GM21576 (cell line): ENCODE results near the gene FBN1.

Experiments
- ATAC-seq: cut with Tn5 transposase; IDR thresholded peaks from one replicate; pipeline ENCODE4 v1.9.1; 2021; ENCODE audit warnings: mild to moderate bottlenecking, moderate library complexity; ENCODE audit not compliant: unreplicated experiment

The FBN1 gene

DNA sequence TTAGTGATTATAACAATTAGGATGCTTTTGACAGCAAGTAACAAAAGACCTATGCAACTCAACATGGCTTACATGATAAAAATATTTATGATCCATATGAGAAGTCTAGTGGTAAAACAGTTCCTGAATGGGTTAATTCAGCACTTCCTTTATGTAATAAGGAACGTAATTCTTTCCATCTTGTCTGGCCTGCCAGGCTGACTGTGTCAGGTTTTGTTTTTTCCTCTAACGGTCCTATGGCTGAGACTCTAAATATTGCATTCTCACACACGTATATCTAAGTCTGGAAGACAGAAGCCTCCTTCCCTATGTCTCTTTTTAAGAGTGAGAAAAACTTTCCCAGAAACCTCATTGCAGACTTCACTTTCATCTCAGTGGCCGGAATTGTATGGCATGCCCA lies 263.6 kb downstream of the FBN1 start:
- ATAC-seq = no peak

DNA sequence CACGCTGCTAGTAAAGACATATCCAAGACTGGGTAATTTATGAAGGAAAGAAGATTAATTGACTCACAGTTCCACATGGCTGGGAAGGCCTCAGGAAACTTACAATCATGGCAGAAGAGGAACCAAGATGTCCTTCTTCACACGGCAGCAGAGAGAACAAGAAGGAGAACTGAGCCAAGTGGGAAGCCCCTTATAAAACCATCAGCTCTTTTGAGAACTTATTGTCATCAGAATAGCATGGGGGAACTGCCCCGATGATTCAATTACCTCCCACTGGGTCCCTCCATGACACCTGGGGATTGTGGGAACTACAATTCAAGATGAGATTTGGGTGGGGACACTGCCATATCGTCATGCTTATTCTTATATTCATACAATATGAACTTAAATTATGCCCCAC lies 265.3 kb downstream of the FBN1 start:
- ATAC-seq = no peak

DNA sequence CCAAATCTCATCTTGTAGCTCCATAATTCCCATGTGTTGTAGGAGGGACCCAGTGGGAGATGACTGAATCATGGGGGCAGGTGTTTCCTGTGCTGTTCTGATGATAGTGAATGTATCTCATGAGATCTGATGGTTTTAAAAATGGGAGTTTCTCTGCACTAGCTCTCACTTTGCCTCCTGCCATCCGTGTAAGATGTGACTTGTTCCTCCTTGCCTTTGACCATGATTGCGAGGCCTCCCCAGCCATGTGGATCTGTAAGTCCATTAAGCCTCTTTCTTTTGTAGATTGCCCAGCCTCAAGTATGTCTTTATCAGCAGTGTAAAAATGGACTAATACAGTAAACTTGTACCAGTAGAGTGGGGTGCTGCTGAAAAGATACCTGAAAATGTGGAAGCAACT lies 269.7 kb downstream of the FBN1 start:
- ATAC-seq = no peak

DNA sequence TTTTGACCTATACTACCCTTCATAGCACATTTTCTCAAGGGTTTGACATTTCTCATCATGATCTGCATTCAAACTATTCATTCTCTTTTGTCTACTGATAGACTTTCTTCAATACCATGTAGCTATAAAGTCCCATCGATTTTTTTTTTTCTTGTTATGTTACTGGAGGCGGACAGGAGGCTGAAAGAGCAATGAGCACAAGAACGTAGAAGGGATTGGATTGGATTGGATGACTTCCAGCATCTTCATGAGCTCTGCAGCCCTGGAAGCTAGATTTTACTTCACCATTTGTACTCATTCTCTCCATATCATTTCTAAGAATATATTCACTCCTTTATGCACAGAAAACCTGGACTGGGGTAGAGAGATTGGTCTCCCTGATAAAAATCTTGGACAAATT lies 271.0 kb downstream of the FBN1 start:
- no peak for ATAC-seq

DNA sequence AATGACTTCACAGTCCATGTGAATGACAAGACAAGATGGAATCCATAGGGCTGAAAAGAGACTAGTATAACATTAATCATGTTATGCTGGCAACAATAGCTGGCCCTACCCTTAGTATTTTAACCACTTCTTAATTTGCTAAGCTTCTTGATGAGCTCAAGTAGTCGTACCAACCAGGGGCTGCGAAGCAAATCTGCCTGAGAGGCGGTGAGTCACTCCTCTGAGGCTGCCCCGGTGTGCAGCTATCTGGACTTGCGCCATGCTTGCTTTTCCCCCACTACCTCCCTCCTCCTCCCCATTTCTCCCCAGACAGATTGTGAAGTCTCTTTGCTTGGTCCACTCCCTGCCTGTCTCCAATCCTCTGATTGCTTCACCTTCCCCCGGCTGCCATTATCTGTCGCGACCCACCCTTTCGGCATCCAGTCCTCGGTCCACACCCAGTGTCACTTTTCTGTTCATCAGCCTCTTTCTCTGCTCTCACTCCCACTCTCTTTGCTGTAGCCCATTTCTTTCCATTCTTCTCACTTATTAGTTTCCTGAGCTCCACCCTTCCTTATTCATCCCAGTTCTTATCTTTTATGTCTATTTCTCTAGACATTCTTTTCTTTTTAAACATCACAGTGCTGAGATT lies 271.6 kb downstream of the FBN1 start:
- ATAC-seq = no peak

DNA sequence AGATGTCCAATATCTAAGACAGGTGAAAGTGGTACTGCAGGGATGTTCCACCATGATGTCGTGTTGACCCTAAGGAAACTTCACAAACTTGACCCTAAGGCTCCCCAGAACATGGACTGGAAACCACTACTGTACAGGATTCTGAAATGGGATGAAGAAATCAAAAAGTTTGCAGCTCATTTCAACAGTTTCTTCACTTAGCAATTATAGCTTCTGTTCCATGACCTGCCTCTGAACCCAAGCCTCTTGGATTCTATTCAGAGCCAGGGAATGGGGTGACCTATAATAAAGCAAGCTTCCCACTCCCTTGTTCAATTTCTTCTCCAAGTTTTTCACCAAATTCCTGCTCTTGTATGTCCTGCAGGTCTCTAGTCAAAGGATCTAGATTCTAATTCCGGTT lies 273.5 kb downstream of the FBN1 start:
- ATAC-seq = no peak

DNA sequence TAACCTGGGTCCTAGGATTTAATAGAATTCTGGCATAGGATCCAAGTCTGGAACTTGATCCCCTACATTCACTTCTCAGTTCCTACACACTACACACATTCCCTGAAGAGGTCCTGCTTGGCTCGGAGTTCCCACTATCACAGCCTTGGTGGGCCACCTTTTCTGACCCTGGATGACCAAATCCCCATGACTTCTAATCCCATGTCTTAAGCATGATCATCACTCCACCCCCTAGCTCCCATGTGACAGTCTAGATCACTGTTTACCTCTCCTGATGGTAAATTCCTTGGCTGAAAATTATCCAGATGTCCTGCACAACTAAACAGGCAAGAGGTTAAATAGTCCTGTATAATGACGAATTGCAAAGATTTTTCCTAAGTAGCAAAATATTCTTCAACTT lies 274.0 kb downstream of the FBN1 start:
- ATAC-seq = no peak

DNA sequence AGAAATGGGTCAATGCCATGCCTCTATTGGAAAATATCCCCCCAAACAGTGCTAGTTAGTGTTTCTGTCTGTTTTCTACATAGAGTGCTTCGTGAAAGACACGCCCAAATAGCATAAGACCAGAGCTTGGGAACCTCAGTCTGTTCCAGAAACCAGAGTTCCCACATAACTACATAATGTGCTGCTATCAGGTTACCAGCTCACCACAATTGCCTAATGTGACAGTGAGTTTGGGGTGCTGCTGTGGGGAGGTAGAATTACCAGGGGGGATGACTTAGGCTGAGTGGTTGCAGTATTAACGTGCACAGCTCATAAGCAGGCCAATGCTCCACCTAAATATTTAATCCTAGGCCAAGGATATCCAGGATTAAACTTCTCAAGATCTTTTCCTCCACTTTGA lies 275.0 kb downstream of the FBN1 start:
- no peak for ATAC-seq

DNA sequence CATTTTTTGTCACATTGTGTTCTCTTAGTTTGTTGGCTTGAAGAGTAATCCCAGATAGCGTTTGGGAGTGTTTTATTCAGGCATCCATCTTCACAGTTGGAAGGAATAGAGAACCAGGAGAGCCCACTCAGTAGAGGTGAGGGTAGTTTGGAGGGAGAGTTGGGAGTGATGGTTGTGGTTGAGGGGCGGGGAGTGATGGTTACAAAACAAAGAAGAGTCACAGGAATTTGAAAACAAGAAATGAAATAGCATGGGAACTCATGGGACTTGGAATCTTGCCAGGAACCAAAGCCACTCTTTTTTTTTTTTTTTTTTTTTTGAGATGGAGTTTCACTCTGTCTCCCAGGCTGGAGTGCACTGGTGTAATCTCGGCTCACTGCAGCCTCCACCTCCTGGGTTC lies 278.0 kb downstream of the FBN1 start:
- no peak for ATAC-seq

DNA sequence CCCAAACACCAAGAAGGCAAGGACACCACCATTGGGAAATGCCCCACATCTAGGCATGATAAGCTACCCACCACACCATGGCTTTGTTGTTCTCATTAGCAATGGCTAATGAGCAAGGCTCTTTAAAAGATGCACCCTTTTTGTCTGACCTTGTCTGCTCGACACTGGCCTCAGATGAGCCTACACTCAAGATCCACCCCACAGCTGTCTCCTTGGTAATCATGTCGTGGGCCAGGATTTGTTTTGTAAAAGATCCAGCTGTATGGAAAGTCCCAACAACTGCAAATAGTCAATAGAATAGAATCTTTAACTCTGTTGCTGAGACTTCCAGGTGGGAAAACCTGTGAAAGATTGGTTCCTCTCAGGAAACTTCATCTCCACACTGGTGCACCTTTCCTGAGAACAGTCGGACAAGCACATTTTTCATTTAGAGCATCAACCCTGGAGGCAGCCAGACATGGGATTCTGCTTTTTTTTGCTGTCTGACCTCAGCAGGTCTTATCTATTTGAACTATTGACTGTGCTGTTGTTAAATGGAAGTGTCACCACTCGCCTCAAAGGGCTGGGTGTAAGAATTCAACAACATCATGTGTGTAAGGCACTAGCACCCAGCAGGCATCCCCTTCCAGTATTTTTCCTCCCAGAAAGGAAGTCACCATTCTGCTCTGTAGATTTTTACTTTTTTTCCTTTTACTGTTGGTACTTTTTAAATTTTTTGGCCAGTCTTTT lies 278.8 kb downstream of the FBN1 start:
- ATAC-seq = no peak

DNA sequence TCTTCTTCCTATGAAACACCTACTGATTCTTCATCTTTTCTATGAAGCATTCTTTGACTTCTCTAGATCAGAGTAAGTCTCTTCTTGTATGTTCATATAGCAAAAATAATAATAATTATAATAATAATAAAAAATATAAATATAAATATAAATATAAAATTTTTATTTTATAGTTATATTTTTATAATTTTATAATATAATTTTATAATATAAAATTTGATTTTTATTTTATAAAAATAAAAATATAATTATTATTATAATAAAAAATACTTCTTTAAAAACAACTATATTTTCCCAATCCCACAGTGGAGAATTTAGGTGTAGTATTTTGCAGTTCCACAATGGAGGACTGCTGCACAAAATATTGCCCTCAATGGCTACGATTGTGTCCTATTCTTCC lies 279.9 kb downstream of the FBN1 start:
- no peak for ATAC-seq

DNA sequence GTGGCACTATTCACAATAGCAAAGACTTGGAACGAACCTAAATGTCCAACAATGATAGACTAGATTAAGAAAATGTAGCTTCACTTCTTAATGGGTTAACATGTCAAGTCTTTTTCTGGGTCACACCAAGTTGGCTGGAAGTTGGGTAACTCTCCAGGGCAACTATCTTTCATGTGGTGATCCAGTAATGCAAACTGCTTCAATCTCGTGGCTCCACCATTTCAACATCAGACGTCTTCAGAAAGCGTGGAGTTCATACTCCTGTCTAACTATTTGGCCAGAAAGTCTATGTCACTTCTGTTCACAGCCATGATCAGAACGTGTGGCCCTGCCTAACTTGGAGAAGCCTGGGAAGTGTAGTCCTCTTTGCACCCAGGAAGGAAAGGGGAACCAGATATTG lies 282.0 kb downstream of the FBN1 start:
- ATAC-seq = no peak

DNA sequence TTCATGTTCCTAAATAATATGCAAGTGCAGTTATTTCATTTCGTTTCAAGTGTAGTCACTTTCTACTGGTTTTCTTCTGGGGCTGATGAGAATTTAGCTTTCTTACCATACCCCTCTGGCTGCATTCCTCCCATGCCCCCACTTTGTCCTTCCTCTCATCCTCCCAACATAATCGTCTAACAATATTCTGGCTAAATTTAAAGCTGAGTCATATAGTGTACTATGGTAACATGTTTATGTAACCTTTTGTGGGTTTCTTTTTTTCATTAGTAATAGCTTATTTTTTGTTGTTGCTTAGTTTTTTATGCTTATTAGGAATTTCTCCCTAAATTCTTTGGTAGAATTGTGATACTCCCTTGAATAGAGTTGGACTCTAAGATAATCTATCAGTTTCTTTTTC lies 283.8 kb downstream of the FBN1 start:
- ATAC-seq = no peak

DNA sequence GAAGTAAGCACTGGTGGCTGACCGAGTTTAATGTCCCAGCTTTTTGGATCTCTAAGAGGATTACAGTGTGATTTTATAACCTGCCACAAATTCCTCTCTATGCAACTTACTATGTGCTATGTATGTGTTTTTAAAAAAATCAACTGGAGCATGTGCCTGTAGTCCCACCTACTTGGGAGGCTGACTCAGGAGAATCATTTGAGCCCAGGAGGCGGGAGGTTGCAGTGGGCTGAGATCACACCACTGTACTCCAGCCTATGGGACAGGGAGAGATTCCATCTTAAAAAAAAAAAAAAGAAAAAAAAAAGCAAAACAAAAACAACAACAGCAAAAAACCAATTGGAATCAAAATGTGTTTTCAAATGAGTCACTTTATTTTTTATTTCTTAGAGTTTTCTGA lies 284.7 kb downstream of the FBN1 start:
- ATAC-seq = no peak
